ENCODE measurements around the gene ANKLE1.
"Not testable (repeated sequence)": the region's sequence is repeated elsewhere in the genome, so short reads cannot be mapped to it uniquely, and the experiment has no call there.

ANKLE1 gene

DNA sequence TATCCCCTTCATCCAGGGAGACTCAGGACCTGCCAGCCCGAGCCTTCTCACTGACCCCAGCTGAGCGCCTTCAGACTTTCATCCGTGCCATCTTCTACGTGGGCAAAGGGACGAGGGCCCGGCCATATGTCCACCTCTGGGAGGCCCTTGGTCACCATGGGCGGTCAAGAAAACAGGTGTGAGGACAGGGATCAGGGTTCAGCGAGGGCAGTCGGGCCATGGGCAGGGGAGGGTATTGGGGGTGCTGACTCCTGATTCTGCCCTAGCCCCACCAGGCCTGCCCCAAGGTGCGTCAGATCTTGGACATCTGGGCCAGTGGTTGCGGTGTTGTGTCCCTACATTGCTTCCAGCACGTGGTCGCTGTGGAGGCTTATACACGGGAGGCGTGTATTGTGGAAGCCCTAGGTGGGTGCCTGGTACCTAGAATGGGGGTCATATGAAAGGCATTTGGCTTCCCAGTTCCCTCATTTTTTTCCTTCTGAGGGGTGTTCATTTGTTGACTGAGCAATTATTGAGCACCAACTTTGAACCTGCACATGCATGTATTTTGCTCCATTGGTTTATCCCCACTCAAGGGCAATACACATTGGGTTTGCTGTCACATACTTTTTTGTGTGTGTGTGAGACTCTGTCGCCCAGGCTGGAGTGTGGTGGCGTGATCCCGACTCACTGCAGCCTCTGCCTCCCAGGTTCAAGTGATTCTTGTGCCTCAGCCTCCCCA lies 3.9 kb downstream of the ANKLE1 start:
- no peak for DNase-seq

DNA sequence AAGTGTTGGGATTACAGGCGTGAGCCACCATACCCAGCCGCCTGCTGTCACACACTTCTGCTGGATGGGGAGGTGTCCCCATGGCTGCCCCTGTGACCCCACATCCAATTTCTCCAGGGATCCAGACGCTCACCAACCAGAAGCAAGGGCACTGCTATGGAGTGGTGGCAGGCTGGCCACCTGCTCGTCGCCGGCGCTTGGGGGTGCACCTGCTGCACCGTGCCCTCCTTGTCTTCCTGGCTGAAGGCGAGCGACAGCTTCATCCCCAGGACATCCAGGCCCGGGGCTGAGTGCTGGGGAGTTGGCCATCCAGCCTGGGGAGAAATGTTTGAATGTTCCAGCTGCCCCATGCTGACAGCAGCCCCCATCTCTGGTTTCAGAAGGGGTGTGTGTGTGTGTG lies 4.6 kb downstream of the ANKLE1 start:
- no peak for DNase-seq

DNA sequence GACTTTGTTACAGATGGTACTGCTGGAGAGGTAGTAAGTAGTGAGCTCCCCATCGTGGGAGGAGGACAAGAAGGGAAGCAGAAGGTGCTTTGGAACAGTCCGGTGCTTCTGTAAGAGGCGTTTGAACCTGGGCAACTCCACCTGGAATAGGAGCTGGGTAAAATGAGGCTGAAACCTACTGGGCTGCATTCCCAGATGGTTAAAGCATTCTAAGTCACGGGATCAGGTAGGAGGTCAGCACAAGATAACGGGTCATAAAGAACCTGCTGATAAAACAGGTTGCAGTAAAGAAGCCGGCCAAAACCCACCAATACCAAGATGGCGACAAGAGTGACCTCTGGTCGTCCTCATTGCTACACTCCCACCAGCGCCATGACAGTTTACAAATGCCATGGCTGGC lies 5.1 kb downstream of the ANKLE1 start:
- DNase-seq: no peak

DNA sequence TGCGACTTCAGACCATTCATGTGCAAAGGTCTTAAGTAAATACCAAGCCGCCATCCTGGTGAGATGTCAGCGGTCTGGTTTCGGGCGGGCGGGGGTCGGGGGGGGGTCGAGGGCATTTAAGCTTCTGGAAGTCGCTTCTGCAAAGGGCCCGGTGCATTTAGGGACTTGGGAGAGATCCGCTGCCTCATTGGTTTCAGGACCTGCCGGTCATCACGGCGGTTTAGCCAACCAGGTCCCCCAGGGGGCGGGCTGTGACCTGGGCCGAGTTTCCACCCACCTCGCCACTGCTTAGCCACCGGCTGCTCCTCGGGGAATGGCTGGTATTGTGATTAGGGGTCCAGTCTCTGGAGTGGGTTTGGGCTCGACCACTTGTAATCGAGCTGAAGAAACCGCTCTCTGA lies 7.8 kb downstream of the ANKLE1 start:
- peak; percentile 62 for DNase-seq

DNA sequence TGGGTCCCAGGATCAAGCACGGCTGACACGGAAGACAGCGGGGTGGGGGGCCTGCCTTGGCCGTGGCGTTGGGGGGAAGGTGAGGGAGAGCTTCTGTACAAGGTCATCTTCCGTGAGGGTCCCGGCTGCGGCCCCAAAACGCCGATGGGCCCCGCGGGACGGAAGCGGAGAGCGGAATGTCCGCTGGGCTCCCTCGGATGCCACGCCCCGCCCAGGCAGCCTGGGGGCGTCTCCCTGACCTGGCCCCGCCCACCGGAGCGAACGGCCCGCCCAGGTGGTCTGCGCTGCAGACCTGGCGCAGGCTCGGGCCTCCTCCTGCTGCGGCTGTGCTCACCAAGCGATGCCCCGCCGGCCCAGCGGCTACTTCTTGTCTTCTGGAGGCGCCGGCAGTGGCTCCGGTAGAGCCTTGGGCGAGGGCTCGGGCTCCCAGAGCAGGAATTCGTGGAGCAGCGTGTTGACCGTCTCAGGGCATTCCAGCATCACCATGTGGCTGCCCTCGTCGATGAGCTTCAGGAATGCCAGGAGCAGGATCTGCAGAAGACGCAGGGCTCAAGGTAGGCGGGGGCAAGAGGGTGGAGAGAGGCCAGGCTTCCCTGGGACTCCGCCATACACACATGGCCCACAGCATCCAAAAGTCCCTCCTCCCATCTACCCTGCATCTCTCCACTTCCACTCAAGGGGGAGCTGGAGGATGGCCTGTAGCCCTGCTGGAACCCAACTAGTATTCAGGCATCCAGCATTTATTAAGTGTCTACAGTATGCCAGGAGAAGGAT lies 10.8 kb downstream of the ANKLE1 start:
- DNase-seq: peak; percentile 81

GRCh38 chr19:17293605-17294004 lies 11.9 kb downstream of the ANKLE1 start:
- DNase-seq: no peak

DNA sequence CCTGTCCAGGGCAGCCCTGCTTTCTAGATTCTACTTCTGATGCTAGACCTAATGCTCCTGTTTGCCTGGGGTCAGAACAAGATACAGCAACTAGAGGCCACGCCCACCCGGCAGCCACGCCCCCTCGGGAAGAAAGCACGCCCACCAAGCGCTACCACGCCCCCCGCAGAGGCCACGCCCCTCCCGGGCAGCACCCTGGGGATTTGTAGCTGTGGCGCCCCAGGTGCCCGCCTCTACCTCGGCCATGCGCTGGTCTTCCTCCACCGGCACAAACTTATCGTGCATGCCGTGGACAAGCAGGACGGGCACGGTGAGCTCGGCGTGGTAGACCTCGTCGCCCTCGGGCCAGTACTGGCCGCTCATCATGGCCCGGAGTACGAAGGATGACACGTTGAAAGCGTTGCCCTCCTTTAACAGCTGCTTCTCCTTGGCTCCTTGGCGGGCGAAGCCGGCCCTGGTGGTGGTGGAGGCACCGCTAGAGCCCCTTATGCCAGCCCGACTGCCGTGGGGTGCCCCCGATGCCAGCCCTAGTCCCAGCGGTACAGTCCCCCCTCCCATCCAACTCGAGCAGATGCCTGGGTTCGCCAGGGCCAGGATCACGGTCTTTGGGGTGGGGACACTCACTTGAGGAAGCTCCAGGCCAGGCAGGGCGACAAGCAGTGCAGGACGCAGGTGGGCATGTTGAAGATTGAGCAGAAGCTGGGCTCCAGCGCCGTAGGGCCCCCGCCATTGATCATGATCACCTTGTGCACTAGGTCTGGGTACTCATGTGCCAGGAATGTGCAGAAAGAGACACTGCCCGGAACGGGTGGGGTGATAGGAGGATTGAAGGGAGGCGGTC lies 12.6 kb downstream of the ANKLE1 start:
- peak; percentile 39 for DNase-seq

DNA sequence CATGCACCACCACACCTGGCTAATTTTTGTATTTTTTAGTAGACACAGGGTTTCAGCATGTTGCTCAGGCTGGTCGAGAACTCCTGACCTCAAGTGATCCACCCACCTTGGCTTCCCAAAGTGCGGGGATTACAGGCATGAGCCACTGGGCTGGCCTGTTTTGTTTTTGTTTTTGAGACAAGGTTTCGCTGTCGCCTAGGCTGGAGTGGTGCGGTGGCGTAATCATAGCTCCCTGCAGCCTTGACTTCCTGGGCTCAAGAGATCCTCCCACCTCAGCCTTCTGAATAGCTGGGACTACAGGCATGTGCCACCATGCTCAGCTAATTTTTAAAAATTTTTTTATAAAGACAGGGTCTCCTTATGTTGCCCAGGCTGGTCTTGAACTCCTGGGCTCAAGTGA lies 13.8 kb downstream of the ANKLE1 start:
- not testable (repeated sequence) for DNase-seq

- no peak for DNase-seq
Observed at GRCh38 chr19:17296273-17296672, 14.6 kb downstream of the ANKLE1 start.

DNA sequence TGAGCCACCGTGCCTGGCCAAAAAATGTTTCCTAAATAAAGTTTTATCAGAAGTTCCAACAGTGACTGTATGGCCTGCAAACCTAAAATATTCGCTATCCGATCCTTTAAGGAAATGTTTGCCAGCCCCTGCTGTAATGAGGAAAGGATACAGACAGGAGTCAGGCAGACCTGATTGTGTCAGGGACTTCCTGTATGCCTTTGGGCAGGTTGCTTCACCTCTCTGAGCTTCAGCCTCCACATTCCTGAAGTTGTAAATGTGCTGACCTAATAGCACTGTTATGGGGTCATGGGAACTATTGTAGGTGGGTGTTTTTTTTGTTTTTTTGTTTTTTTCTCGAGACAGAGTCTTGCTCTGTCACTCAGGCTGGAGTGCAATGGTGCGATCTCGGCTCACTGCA lies 15.3 kb downstream of the ANKLE1 start:
- DNase-seq: no peak

DNA sequence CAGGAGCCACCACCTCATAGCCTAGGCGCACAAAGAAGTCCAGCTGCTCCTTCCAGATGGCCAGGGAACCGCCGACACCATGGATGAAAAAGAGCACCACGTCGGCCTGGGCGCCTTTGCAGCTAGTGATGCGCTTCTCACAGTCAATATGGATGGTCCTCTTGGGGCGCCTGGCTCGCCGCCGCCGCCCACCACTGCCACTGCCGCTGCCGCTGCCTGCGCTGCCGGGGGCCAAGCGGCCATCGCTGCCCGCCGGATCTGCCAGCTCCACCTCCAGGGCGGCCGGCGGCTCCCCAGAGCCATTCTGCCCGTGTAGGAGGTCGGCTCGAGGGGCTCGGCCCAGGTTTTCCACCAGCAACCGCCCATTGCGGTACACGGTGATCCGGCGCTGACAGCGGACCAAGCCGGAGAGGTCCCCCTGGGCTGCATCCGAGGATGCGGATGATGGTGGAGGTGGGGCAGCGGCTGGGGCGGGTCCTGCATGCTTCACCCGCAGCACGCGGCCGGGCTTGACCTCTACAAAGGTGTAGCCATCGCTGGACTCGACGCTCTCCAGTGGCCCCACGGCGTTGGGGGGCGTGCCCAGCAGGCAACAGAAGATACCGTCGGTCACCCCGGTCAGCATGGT lies 19.4 kb downstream of the ANKLE1 start:
- DNase-seq: no peak

DNA sequence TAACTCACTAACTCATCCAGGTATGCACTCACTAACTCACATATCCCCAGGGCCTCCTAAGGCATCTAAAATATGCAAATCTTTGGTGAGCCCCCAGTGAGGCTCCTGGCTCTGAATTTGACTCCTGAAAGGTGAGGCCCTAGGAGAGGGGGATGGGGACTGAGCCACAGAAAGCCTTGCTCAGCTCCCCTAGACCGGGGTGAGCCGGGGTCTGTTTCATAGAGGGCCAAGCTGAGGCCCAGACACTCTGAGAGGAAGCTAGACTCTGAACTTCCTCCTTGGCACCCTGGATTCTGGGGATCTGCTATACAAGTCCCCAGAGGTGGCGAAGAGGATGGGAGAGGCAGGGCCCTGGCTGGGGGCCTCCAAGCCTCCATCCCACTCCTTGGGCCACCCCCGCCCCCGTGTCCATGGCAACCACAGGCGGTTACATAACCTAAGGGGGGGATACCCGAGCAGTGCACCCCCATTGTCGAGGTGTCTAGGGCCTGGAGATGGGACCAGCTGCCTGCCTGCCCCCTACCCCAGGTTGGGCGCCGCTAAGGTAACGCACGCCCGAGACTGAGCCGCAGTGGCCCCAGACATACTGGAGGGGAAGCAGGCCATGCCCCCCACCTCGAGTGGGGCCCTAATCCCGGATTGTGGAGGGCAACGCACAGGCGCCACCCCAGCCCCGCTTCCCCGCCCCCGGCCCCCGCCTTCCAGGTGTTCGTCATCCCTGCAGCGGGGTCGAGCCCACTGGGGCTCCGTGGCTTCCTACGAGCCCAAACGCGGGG lies 20.9 kb downstream of the ANKLE1 start:
- DNase-seq: peak; percentile 38

- DNase-seq: peak; percentile 95
Observed at GRCh38 chr19:17303167-17303939, 21.7 kb downstream of the ANKLE1 start, which contains the start of gene ABHD8. Gene ABHD8, minus strand, starts transcription at chr19:17303425. Its CDS starts 1,809 bp downstream, at chr19:17301616.

GRCh38 chr19:17303940-17304267 lies 22.2 kb downstream of the ANKLE1 start:
- no peak for DNase-seq

GRCh38 chr19:17304386-17305215 lies 22.9 kb downstream of the ANKLE1 start:
- DNase-seq: no peak

GRCh38 chr19:17305216-17305516 lies 23.5 kb downstream of the ANKLE1 start:
- no peak for DNase-seq

- DNase-seq: peak; percentile 100
Observed at GRCh38 chr19:17305517-17306284, 24.0 kb downstream of the ANKLE1 start, which contains the start of gene MRPL34. Gene MRPL34, plus strand, starts transcription at chr19:17305872. Its CDS starts 21 bp downstream, at chr19:17305893.

DNA sequence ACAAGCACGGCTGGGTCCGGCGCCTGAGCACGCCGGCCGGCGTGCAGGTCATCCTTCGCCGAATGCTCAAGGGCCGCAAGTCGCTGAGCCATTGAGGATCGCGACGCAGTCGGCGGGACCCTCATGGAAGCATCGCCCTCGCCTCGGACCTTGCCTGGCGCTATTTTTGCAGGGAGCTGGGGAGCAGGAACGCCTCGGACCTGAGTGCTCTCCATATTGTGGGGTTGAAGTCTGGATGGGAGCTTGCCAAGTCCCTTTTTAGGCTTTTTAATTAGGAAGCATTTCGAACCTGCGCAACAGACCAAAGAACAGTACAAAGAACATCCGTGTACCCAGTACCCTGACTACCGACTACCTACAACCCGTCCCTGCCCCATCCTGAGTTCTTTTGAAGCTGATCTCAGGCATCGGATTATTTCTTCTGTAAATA lies 24.6 kb downstream of the ANKLE1 start:
- no peak for DNase-seq

DNA sequence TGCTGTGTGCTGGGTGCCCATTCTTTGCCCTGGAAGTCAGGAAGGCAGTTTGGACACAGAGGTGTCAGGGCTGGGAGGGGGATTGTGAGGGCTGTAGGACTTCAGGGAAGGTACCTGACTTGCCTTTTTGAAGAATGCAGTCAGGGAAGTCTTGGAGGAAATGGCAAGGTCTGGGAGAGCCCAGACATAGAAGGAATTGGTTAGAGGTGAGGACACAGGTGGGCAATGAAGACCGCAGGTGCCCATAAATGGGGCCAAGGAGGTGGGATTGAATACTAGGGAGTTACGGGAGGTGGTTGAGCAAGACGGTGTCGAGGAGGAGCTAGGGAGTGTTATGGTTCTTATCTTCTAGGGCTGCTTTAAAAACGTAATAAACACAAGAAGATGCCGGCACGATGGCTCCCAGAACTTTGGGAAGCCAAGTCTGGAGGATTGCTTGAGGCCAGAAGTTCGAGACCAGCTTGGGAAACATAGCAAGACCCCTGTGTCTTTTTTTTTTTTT lies 26.2 kb downstream of the ANKLE1 start:
- no peak for DNase-seq
